Panc1 (cell line): ENCODE data around the gene TUFT1. TPM values are rescaled to one million over a fixed set of nuclear protein-coding genes. Genes with fewer than 3 reads are reported as not detected.
A peak's percentile ranks its signal among the peaks of the same experiment; 100 is the strongest.

Experiments
- ATAC-seq: fragments of 200-7000 bp; cut with Tn5 transposase; 2 replicates; pipeline ENCODE4 v1.9.1; 2020; ENCODE audit warnings: mild to moderate bottlenecking, moderate library complexity
- BruUV-seq: library from RNA; stranded (reverse); fragments of 400-500 nt; replicated peaks from 2 replicates; lab custom pipeline; 2021; lab: Mats Ljungman, UMichigan
- CTCF ChIA-PET: fragments of 300-600 bp; sonication (Branson Sonifier 250); formaldehyde crosslinking; loops from one replicate; lab custom pipeline; 2022; ENCODE audit warnings: antibody characterized with exemption; lab: Charles Lee
- POLR2A ChIA-PET: fragments of 300-600 bp; sonication (Branson Sonifier 250); formaldehyde crosslinking; loops from one replicate; lab custom pipeline; 2022; ENCODE audit warnings: antibody characterized with exemption; lab: Charles Lee
- DNase-seq: peaks from one replicate; pipeline ENCODE4 v3.0.0-alpha.2; 2010; ENCODE audit warnings: low read depth, low spot score
- H3K27ac ChIP-seq: 2 replicates; pipeline ENCODE4 v1.5.1; 2011; ENCODE audit warnings: mild to moderate bottlenecking, low read length, inconsistent platforms
- H3K27me3 ChIP-seq: fragments of 200-500 bp; sonication (Bioruptor generic); 2 replicates; pipeline ENCODE4 v1.6.0; 2014; ENCODE audit warnings: low read length, inconsistent platforms; ENCODE audit not compliant: control insufficient read depth, insufficient read depth
- H3K36me3 ChIP-seq: fragments of 200-500 bp; sonication (Bioruptor generic); 2 replicates; pipeline ENCODE4 v1.5.1; 2014; ENCODE audit warnings: inconsistent platforms, mild to moderate bottlenecking, low read length, moderate library complexity; ENCODE audit not compliant: control insufficient read depth, insufficient read depth
- H3K4me1 ChIP-seq: 2 replicates; pipeline ENCODE4 v1.5.1; 2011; ENCODE audit warnings: inconsistent platforms, mild to moderate bottlenecking, low read length, moderate library complexity; ENCODE audit not compliant: control insufficient read depth, insufficient read depth
- H3K4me3 ChIP-seq, 2 experiments: 2 replicates each; pipeline ENCODE4 v1.5.1; 2011 to 2012; ENCODE audit warnings: low read depth in 2 of 2, low read length in 2 of 2, mild to moderate bottlenecking in 2 of 2, inconsistent platforms in 1 of 2, moderate library complexity in 1 of 2
- H3K9me3 ChIP-seq: fragments of 200-500 bp; sonication (Bioruptor generic); 2 replicates; pipeline ENCODE4 v1.5.1; 2014; ENCODE audit warnings: low read depth, mild to moderate bottlenecking, inconsistent platforms, low read length, moderate library complexity; ENCODE audit not compliant: control insufficient read depth, insufficient read depth
- POLR2AphosphoS5 ChIP-seq: IDR thresholded peaks from 2 replicates; pipeline ENCODE4 v1.6.1; 2012; ENCODE audit warnings: mild to moderate bottlenecking, low read depth, low read length, moderate library complexity
- SIN3A ChIP-seq: IDR thresholded peaks from 2 replicates; pipeline ENCODE4 v1.6.1; 2012; ENCODE audit warnings: low read depth, mild to moderate bottlenecking, low read length, moderate library complexity, borderline replicate concordance; ENCODE audit not compliant: insufficient read depth
- TCF7L2 ChIP-seq: IDR thresholded peaks from 2 replicates; pipeline ENCODE4 v1.6.1; 2011; ENCODE audit warnings: mild to moderate bottlenecking, low read depth, low read length, inconsistent platforms
- in situ Hi-C: cut with HindIII; loops from 2 replicates; pipeline ENCODE4 v1.10.0; 2016; ENCODE audit warnings: low sequenced_read_pairs, low pct_unique_long_range_greater_than_20kb
- intact Hi-C: fragments of 100-400 bp; cut with micrococcal nuclease; formaldehyde crosslinking; loops from one replicate; pipeline ENCODE4 v1.10.0; 2022; ENCODE audit not compliant: unreplicated experiment
- total RNA-seq: library from RNA; stranded (reverse); gene quantifications from one replicate; pipeline ENCODE4 v1.2.1, GENCODE V29; 2021; ENCODE audit not compliant: unreplicated experiment
- TF ChIP-seq, protein P1 (sequence below), 2 experiments: IDR thresholded peaks; 2 replicates each; pipeline ENCODE4 v1.6.1; 2011 to 2012; ENCODE audit warnings: low read depth in 2 of 2, control low read depth in 1 of 2, low read length in 1 of 2, mild to moderate bottlenecking in 1 of 2, moderate library complexity in 1 of 2; ENCODE audit not compliant: insufficient read depth in 1 of 2
- TF ChIP-seq, protein P2 (sequence below): fragments of 450-650 bp; IDR thresholded peaks from 2 replicates; pipeline ENCODE4 v1.5.1; 2017; ENCODE audit warnings: mild to moderate bottlenecking

Gene TUFT1
- total RNA-seq, 1 experiment from 2014 or later, result 66.4 TPM

DNA sequence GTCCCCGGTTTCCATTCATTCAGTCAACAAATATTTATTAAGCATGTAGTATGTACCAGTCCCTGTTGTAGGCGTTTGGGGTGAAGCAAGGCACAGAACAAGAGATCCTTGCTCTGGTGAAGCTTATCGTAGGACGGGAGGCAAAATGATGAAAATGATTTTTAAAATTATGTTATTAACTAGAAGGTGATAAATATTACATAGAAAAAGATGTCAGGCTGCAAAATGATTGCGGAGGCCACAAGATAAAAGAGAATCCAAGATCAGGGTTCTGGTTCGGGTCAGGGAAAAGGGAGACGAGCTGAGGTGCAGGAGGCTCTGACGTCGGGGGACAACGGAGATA, 29.5 kb upstream of the TUFT1 start:
- no peaks in the 10 kb centered on the region for H3K9me3 ChIP-seq
- ChIA-PET POLR2A (interaction anchor here (0.6 kb wide), 2 partner anchors 12 to 256 kb away, joined by 3 to 10 read pairs; partner anchors contain the start of gene PSMD4), CTCF (interaction anchor here (0.6 kb wide), 3 partner anchors 29 to 223 kb away, joined by 3 to 9 read pairs (median 4); no protein-coding TSS in a partner anchor)
- intact Hi-C loops (loop anchor here (10.0 kb wide), 1 partner anchor 66 kb away; no protein-coding TSS in a partner anchor), in situ Hi-C loops (no loop called here)
- BruUV-seq, result no TSS peak
- H3K36me3 ChIP-seq, result no peaks in the 10 kb centered on the region; the same call in 1 of the 2 replicates
- no peaks in the 10 kb centered on the region for H3K27me3 ChIP-seq
- TF ChIP-seq TCF7L2 (no peak), SIN3A (no peak), POLR2AphosphoS5 (no peak)
- TF ChIP-seq, protein P1, sequence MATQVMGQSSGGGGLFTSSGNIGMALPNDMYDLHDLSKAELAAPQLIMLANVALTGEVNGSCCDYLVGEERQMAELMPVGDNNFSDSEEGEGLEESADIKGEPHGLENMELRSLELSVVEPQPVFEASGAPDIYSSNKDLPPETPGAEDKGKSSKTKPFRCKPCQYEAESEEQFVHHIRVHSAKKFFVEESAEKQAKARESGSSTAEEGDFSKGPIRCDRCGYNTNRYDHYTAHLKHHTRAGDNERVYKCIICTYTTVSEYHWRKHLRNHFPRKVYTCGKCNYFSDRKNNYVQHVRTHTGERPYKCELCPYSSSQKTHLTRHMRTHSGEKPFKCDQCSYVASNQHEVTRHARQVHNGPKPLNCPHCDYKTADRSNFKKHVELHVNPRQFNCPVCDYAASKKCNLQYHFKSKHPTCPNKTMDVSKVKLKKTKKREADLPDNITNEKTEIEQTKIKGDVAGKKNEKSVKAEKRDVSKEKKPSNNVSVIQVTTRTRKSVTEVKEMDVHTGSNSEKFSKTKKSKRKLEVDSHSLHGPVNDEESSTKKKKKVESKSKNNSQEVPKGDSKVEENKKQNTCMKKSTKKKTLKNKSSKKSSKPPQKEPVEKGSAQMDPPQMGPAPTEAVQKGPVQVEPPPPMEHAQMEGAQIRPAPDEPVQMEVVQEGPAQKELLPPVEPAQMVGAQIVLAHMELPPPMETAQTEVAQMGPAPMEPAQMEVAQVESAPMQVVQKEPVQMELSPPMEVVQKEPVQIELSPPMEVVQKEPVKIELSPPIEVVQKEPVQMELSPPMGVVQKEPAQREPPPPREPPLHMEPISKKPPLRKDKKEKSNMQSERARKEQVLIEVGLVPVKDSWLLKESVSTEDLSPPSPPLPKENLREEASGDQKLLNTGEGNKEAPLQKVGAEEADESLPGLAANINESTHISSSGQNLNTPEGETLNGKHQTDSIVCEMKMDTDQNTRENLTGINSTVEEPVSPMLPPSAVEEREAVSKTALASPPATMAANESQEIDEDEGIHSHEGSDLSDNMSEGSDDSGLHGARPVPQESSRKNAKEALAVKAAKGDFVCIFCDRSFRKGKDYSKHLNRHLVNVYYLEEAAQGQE (IDR thresholded peaks at IDR 0.05; ENCODE audit: insufficient read depth in 1 of 2, low read depth in 2 of 2, low read length in 1 of 2), result no peak
- TF ChIP-seq, protein P2, sequence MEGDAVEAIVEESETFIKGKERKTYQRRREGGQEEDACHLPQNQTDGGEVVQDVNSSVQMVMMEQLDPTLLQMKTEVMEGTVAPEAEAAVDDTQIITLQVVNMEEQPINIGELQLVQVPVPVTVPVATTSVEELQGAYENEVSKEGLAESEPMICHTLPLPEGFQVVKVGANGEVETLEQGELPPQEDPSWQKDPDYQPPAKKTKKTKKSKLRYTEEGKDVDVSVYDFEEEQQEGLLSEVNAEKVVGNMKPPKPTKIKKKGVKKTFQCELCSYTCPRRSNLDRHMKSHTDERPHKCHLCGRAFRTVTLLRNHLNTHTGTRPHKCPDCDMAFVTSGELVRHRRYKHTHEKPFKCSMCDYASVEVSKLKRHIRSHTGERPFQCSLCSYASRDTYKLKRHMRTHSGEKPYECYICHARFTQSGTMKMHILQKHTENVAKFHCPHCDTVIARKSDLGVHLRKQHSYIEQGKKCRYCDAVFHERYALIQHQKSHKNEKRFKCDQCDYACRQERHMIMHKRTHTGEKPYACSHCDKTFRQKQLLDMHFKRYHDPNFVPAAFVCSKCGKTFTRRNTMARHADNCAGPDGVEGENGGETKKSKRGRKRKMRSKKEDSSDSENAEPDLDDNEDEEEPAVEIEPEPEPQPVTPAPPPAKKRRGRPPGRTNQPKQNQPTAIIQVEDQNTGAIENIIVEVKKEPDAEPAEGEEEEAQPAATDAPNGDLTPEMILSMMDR, result no peak
- H3K4me1 ChIP-seq, result peaks cover 30% of the 10 kb centered on the region
- DNase-seq (no peak), ATAC-seq (no peak)
- H3K4me3 ChIP-seq, result peak overlapping the region; percentile 50 to 80
- H3K27ac ChIP-seq, result peak overlapping the region; percentile 78

DNA sequence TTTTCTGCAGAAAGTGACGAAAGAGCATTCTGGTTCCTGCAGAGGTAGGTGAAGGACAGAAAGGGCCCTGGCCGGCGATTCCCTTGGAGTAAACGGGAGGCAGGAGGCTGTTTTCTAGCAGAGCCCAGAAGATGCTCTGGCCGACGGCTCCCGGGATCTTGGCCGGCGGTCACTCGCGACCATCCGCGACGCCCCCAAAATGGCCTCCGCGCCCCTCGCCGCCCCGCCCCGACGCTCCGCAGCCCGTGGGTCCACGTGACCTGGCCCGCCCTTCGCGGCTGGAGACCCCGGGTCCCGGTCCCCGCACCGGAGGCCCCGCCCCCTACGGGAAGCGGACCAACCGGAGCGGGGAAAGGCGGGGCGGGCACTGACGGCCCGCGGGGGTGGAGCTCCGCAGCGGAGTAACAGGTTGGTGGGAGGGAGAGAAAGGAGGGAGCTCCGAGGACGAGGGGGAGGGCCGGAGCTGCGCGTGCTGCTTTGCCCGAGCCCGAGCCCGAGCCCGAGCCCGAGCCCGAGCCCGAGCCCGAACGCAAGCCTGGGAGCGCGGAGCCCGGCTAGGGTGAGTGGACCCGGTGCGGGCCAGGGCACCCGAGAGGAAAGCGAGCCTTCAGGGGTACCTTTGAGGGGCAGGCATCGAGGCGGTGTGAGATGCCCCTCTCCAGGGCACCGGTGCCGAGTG, 29.0 kb upstream of the TUFT1 start, which contains the start of gene CGN:
Gene CGN (plus strand): TSS at position 431 of the 679 bp plus-strand sequence. CDS start 7,133 bp downstream, outside the sequence.
- no peak for DNase-seq
- Histone ChIP-seq H3K4me3 (peak within 1 kb of the TSS; percentile 50 to 80), H3K4me1 (peaks cover 32% of the 10 kb centered on the region), H3K27ac (peak within 1 kb of the TSS; percentile 78), H3K27me3 (no peaks in the 10 kb centered on the region), H3K9me3 (no peaks in the 10 kb centered on the region), H3K36me3 (no peaks in the 10 kb centered on the region; the same call in 1 of the 2 replicates)
- CTCF ChIA-PET, result interaction anchor here (0.6 kb wide), 2 partner anchors 29 to 223 kb away, joined by 4 to 9 read pairs; no protein-coding TSS in a partner anchor
- BruUV-seq, result no TSS peak
- intact Hi-C loops (loop anchor here (10.0 kb wide), 1 partner anchor 66 kb away; no protein-coding TSS in a partner anchor), in situ Hi-C loops (no loop called here)
- POLR2A ChIA-PET, result interaction anchor here (0.6 kb wide), 1 partner anchor 13 kb away, joined by 3 read pairs; no protein-coding TSS in a partner anchor
- peak; percentile 97 for ATAC-seq
- TF ChIP-seq POLR2AphosphoS5 (no peak), TCF7L2 (no peak), SIN3A (no peak)
- TF ChIP-seq, protein P1 (IDR thresholded peaks at IDR 0.05; ENCODE audit: insufficient read depth in 1 of 2, low read depth in 2 of 2, low read length in 1 of 2), result no peak
- TF ChIP-seq, protein P2, result no peak
